H1 (cell line): Measurements from ENCODE around the gene GSDME. TPM values are rescaled to one million over a fixed set of nuclear protein-coding genes. Genes with fewer than 3 reads are reported as not detected.

ENCODE experiments used
- CBX8 ChIP-seq: fragments of 300-800, 300-1000 bp; sonication (generic); IDR thresholded peaks from 2 replicates; pipeline ENCODE4 v1.7.1; 2016; ENCODE audit warnings: low read depth, low read length, borderline replicate concordance
- CHD7 ChIP-seq: fragments of 300-600 bp; sonication (generic); IDR thresholded peaks from 2 replicates; pipeline ENCODE4 v1.7.1; 2012; ENCODE audit warnings: low read length, moderate library complexity, mild to moderate bottlenecking, inconsistent platforms; ENCODE audit not compliant: insufficient replicate concordance
- HDAC2 ChIP-seq, 2 experiments: fragments of 300-600 bp in 1 of 2; sonication (generic) in 1 of 2; IDR thresholded peaks; 2 replicates each; pipeline ENCODE4 v1.6.1; 2011 to 2012; ENCODE audit warnings: low read depth in 2 of 2, low read length in 2 of 2, mild to moderate bottlenecking in 2 of 2, moderate library complexity in 2 of 2, borderline replicate concordance in 1 of 2, inconsistent platforms in 1 of 2
- SIRT6 ChIP-seq: IDR thresholded peaks from one replicate; pipeline ENCODE4 v1.7.1; 2012; ENCODE audit warnings: low read length, inconsistent platforms
- SP1 ChIP-seq: IDR thresholded peaks from 2 replicates; pipeline ENCODE4 v1.6.1; 2011; ENCODE audit warnings: low read depth, low read length
- TAF1 ChIP-seq: IDR thresholded peaks from 2 replicates; pipeline ENCODE4 v1.6.1; 2011; ENCODE audit warnings: mild to moderate bottlenecking, low read depth, low read length
- polyA plus RNA-seq, 7 experiments: library from polyadenylated mRNA; depleted of rRNA in 3 of 7; stranded (reverse) in 5 of 7; unstranded in 2 of 7; fragments of >200 nt in 5 of 7; fragments of 200-250 nt in 2 of 7; gene quantifications; 1 replicate in 5 of 7; 2 replicates in 1 of 7; 4 replicates in 1 of 7; pipeline versions ENCODE4 v1.2.1 to v1.2.3, GENCODE V29; 2011 to 2013; ENCODE audit warnings: missing spikeins in 2 of 7, mixed read lengths in 2 of 7
- total RNA-seq: library from RNA; stranded (reverse); fragmentation: NEBNext Ultra II Directional; extraction: Animal tissue kit (Norgen Biotek cat#: 25700); gene quantifications from 2 replicates; pipeline ENCODE4 v1.2.1, GENCODE V29; 2021

GSDME gene
- total and polyA plus RNA-seq, 2 of the 8 experiments (the other 6 are each of a cell fraction or from before 2014, with no cell fraction given) = 5.4 to 7.6 TPM

DNA sequence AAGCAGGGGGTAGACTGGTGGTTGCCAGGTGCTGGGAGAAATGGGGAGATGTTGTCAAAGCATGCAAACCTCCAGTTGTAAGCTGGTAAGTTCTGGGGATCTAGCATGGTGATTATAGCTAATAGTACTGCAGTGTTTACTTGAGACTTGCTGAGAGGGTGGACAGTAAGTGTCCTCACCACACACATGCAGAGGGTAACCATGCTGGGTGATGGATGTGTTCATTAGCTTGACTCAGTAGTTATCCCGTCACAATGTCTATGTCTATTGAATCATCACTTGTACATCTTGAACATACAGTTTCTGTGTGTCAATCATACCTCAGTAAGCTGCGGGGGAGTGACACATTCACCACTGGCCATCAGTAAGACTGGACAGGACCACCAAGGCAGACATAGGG lies 42.1 kb downstream of the GSDME start (continued):
- no peak for TF ChIP-seq HDAC2 (IDR thresholded peaks at IDR 0.05; ENCODE audit: borderline replicate concordance in 1 of 2, low read depth in 2 of 2, low read length in 2 of 2)
- no peak for TF ChIP-seq CHD7
- no peak for TF ChIP-seq SP1
- no peak for TF ChIP-seq CBX8
- TF ChIP-seq SIRT6 = no peak
- no peak for TF ChIP-seq TAF1
